HG03196 (cell line): Measurements from ENCODE around the gene MAST1.
"Not testable (repeated sequence)": the region's sequence is repeated elsewhere in the genome, so short reads cannot be mapped to it uniquely, and the experiment has no call there.

Experiments
- ATAC-seq: cut with Tn5 transposase; IDR thresholded peaks from one replicate; pipeline ENCODE4 v1.9.1; 2021; ENCODE audit not compliant: unreplicated experiment

MAST1 gene

DNA sequence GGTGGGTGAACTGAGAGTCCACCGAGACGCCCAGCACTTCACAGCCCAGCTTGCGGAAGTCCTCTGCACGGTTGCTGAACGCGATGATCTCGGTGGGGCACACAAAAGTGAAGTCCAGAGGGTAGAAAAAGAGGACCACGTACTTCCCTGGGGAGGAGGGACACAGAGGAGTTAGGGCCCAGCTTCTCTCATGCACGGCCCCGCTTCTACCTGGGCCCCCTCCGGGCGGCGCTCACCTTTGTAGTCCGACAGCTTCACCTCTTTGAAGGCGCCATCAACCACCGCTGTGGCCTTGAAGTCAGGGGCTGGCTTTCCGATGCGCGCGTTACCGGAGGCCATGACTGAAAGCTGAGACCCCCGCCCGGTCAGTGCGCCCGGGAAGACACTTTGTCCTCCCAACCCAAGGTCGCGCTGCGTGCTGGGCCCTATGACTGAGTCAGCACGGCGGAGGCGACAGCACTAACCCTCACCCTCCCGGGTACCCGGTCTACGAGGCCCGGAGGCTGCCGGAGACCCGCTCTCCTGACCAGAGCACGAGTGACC lies 37.3 kb upstream of the MAST1 start:
- no peak for ATAC-seq

GRCh38 chr19:12801466-12802266 lies 36.6 kb upstream of the MAST1 start, which contains the start of the genes PRDX2 and THSD8:
Gene PRDX2 (minus strand): TSS chr19:12801800. CDS start chr19:12801261, 539 bp downstream.
Gene THSD8 (plus strand): TSS chr19:12802069. CDS start chr19:12802072, 3 bp downstream.
- no peak for ATAC-seq

DNA sequence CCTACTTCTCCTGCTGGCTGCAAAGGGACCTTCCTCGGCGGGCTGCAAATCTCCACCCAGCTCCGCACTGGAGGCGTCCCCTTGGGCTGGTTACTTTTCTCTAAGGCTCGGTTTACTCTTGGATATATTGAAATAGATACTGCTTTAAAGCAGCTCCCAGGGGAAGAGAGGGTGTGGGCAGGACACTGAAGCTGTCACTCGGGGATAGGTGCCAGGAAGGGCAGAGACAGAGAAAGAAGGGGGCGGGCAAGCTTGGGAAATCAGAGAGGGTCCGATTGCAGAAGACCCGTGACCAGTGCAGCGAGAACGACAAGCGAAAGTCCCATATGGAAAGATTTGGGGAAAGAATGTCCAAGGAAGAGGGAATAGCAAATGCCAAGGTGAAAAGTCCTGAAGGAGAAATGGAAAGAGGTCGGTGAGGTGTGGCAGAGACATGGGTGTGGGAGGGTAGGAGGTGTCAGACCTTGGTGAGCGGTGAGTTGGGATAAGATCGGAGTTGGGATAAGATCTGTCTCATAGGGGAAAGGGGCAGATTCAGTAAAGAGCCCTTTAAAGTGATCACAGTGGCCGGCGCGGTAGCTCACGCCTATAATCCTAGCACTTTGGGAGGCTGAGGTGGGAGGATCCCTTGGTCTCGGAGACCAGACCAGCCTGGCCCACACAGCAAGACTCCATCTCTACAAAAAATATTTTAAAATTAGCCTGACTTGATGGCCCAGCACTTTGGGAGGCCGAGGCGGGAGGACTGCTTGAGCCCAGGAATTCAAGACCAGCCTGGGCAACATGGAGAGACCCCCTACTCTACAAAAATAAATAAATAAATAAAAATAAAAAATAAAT lies 35.8 kb upstream of the MAST1 start:
- no peak for ATAC-seq

DNA sequence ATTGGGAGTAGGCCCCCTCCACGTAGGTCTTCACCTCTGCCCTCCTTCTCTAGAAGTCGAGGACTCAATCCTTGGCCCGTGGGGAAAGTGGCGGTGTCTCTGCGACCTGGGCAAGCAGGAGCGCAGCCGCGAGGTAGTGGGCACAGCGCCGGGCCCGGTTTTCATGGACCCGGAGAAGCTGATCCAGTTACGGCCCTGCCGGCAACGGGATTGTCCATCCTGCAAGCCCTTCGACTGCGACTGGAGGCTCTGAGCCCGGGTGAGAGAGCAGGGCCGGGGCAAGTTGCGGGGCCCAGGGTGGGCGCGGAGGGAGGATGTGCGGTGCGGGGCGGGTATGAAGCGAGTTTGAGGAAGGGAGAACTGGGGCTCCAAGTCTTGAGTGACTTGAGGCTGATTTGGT lies 34.3 kb upstream of the MAST1 start:
- ATAC-seq = no peak

DNA sequence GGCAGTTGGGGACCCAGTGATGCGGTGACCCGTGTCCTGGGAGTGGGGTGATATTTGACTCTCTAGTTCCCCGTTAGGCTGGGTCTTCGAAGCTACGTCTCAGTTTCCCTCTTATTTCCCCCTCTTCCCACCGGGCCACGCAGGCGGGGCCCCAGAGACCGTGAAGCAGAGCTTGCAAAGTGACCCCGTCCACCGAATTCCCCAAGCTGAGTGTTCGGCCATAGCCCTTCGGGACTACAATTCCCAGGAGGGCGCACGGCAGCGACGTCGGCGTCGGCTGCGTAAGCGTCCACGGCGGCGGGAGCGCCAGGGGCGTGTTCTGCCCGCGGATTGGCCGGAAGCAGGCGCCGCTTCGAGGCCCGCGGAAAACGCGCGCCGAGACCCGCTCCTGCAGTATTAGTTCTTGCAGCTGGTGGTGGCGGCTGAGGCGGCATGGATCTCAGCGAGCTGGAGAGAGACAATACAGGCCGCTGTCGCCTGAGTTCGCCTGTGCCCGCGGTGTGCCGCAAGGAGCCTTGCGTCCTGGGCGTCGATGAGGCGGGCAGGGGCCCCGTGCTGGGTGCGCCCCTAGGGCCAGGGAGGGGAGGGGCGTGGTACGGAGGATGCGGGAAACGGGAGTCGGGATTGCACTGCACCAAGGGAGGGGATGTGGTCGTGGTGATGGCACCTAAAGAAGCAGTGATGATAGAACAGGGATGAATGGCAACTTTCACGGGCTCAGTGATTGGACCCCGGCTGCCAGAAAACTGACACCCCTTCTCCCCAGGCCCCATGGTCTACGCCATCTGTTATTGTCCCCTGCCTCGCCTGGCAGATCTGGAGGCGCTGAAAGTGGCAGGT lies 31.9 kb upstream of the MAST1 start, which contains the start of gene RNASEH2A:
TSS of gene RNASEH2A (plus strand) at position 343 of the 840 bp plus-strand sequence. CDS start at position 433, 90 bp downstream.
- ATAC-seq = peak; percentile 75

- ATAC-seq = no peak
These were observed 23.2 kb upstream of the MAST1 start for GRCh38 chr19:12815088-12815487.

DNA sequence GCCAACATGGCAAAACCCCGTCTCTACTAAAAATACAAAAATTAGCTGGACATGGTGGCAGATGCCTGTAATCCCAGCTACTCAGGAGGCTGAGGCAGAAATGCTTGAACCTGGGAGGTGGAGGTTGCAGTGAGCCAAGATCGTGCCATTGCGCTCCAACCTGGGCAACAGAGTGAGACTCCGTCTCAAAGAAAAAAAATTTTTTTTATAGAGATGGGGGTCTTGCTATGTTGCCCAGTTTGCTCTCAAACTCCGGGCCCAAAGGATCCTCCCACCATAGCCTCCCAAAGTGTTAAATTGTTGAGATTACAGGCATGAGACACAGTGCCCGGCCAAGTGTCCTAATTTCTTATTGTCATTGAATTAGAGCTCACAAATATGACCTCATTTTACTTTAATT lies 21.1 kb upstream of the MAST1 start:
- not testable (repeated sequence) for ATAC-seq

- ATAC-seq = not testable (repeated sequence)
These were observed 20.5 kb upstream of the MAST1 start for GRCh38 chr19:12817810-12818209.

- no peak for ATAC-seq
These were observed 16.6 kb upstream of the MAST1 start for GRCh38 chr19:12821761-12822160.

- no peak for ATAC-seq
These were observed 12.8 kb upstream of the MAST1 start for GRCh38 chr19:12825254-12826131.

GRCh38 chr19:12828494-12828893 lies 9.8 kb upstream of the MAST1 start:
- no peak for ATAC-seq

GRCh38 chr19:12833418-12833737 lies 4.9 kb upstream of the MAST1 start:
- ATAC-seq = no peak

- no peak for ATAC-seq
These were observed 4.4 kb upstream of the MAST1 start for GRCh38 chr19:12833738-12834565.

DNA sequence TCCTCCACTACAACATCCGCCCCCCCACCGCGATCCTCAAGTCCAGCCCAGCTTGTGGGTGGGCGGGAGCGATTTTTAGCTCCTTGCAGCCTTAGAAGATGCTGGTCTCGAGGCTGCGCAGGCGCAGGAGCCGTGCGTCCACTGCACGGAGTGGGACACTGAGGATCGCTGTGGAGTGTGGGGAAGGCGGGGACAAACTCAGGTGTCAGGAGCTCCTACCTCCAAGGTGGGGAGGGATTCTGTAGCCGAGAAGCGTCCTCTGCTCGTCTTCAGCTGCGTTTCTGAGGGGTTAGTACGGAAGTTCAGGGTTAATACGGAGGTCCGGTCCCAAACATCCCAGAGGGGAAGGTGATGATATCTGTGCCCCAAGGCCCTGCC lies 3.8 kb upstream of the MAST1 start, which contains the start of gene RTBDN:
TSS of gene RTBDN (minus strand) at position 14 of the 378 bp plus-strand sequence. CDS start 4,600 bp downstream, outside the sequence.
- ATAC-seq = no peak

GRCh38 chr19:12834976-12835757 lies 3.1 kb upstream of the MAST1 start:
- no peak for ATAC-seq

GRCh38 chr19:12836529-12836863 lies 1.8 kb upstream of the MAST1 start:
- no peak for ATAC-seq

DNA sequence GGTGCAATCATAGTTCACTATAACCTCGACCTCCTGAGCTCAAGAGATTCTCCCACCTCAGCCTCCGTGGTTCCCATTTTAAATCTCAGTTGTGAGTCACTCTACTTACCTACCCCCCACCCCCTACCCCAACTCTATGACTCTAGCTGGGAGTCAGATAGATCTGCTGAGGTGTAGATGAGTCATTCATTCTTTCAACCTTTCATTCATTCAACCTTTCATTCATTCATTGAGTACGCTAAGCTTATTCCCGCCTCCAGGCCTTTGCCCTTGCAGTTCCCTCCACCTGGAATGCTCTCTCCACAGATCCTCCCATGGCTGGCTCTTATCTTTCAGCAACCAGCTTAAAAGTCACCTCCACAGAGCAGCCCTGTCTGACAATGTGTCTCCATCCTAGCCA lies 1.1 kb upstream of the MAST1 start:
- ATAC-seq = no peak
